Prostate gland (tissue), 2 donors: ENCODE measurements around the gene TMEM151A.

ENCODE experiments used
- POLR2A ChIP-seq: fragments of 450-650 bp; IDR thresholded peaks from one replicate; pipeline ENCODE4 v1.6.1; 2016; ENCODE audit warnings: antibody characterized with exemption, mild to moderate bottlenecking
- POLR2AphosphoS5 ChIP-seq: sonication (generic); formaldehyde crosslinking; IDR thresholded peaks from one replicate; pipeline ENCODE4 v1.6.1; 2017; ENCODE audit warnings: antibody characterized with exemption
- TF ChIP-seq, protein P1 (sequence below), 4 experiments: fragments of 200-600 bp in 2 of 4; fragments of 450-650 bp in 2 of 4; sonication (generic) in 2 of 4; IDR thresholded peaks; 1 replicate in 3 of 4; 2 replicates in 1 of 4; pipeline ENCODE4 v1.5.1; 2016 to 2019; ENCODE audit warnings: antibody characterized with exemption in 4 of 4, mild to moderate bottlenecking in 2 of 4, moderate library complexity in 2 of 4

DNA sequence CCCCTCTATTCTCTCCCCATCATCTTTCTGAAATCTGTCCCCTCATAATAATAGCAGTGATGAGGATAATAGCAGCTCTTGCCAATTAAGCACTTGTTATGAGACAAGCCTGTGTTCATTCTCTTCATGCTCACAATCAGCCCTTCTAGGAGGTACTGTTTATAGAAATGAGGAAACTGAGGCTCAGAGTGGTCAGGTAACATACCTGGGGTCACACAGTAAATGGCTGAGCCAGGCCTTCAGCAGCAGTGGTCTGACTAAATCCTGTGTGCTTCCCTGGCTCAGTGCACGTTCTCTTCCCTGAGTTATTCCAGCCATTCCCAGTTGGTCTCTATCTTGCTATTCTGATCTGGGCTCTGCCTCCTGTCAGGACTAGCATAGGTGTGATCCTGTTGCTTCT is 17.5 kb upstream of the TMEM151A start:
- TF ChIP-seq POLR2AphosphoS5 (no peak), POLR2A (no peak)
- TF ChIP-seq, protein P1, sequence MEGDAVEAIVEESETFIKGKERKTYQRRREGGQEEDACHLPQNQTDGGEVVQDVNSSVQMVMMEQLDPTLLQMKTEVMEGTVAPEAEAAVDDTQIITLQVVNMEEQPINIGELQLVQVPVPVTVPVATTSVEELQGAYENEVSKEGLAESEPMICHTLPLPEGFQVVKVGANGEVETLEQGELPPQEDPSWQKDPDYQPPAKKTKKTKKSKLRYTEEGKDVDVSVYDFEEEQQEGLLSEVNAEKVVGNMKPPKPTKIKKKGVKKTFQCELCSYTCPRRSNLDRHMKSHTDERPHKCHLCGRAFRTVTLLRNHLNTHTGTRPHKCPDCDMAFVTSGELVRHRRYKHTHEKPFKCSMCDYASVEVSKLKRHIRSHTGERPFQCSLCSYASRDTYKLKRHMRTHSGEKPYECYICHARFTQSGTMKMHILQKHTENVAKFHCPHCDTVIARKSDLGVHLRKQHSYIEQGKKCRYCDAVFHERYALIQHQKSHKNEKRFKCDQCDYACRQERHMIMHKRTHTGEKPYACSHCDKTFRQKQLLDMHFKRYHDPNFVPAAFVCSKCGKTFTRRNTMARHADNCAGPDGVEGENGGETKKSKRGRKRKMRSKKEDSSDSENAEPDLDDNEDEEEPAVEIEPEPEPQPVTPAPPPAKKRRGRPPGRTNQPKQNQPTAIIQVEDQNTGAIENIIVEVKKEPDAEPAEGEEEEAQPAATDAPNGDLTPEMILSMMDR (IDR thresholded peaks at IDR 0.05), result no peak
